Gastrocnemius medialis (tissue), 4 donors: ENCODE data around the gene CHCHD6.

Experiments
- CTCF ChIP-seq, 5 experiments: fragments of 450-650 bp in 3 of 5; fragments of 200-600 bp in 2 of 5; sonication (generic) in 2 of 5; IDR thresholded peaks in 4 of 5; conservative IDR thresholded peaks in 1 of 5; 1 replicate in 4 of 5; 2 replicates in 1 of 5; pipeline ENCODE4 v1.5.1; 2016 to 2019; ENCODE audit warnings: antibody characterized with exemption in 5 of 5, mild to moderate bottlenecking in 3 of 5, moderate library complexity in 3 of 5
- POLR2A ChIP-seq, 2 donors: fragments of 450-650 bp; IDR thresholded peaks; one replicate each; pipeline ENCODE4 v1.6.1; 2017; ENCODE audit warnings: antibody characterized with exemption in 2 of 2, mild to moderate bottlenecking in 2 of 2, moderate library complexity in 2 of 2

DNA sequence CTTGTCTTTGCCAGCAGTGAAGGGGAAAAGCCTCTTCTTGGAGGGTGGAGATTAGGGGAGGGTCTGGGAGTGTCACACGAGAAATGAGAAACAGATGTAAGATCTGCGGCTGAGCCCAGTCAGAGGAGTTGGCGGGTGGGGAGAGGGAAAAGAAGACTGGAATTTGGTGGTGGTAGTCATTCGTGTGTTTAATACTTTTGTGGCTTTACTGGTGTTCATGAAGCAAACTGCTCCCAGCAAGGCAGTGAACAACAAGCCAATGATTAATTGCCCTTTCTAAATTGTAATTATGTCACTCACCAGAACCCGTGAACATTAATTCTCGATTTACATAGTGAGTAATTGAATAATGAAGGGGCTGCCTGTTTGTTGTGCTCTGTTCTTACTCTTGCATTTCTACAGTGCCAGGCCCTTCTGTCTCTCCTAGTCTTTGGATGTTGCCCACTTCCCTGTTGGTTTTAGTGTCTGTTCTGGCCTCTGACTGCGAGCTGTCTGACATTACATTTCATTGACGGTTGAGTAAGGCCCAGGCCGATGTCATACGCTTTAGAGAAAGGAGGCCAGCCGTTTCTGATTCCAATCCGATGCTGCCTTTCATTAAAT is 78.0 kb downstream of the CHCHD6 start:
- no peak for TF ChIP-seq CTCF (IDR thresholded peaks at IDR 0.05 in 4 of 5, conservative IDR thresholded peaks at IDR 0.05 in 1 of 5)
- TF ChIP-seq POLR2A (IDR thresholded peaks at IDR 0.05): no peak
